Tibial artery (tissue), 4 donors: ENCODE measurements around the gene TLE1.
"Not testable (repeated sequence)": the region's sequence is repeated elsewhere in the genome, so short reads cannot be mapped to it uniquely, and the experiment has no call there.

ENCODE experiments used
- DNase-seq, 2 donors: peaks; one replicate each; pipeline ENCODE4 v3.0.0-alpha.2; 2019
- H3K27ac ChIP-seq, 2 donors: fragments of 200-600 bp; sonication (generic) in 1 of 2; 1 replicate in 1 of 2; 2 replicates in 1 of 2; pipeline ENCODE4 v1.5.1; 2018 to 2019; ENCODE audit warnings: mild to moderate bottlenecking in 1 of 2
- H3K27me3 ChIP-seq, 2 donors: fragments of 200-600 bp; sonication (generic) in 1 of 2; one replicate each; pipeline versions ENCODE4 v1.5.1 to v1.6.0; 2016 to 2019
- H3K36me3 ChIP-seq, 3 donors: fragments of 200-600 bp; sonication (generic) in 2 of 3; one replicate each; pipeline ENCODE4 v1.5.1; 2016 to 2019; ENCODE audit warnings: mild to moderate bottlenecking in 2 of 3
- H3K4me1 ChIP-seq, 4 donors: fragments of 200-600 bp; sonication (generic) in 2 of 4; 1 replicate in 3 of 4; 2 replicates in 1 of 4; pipeline ENCODE4 v1.5.1; 2016 to 2019
- H3K4me3 ChIP-seq, 2 donors: fragments of 200-600 bp; sonication (generic) in 1 of 2; 1 replicate in 1 of 2; 2 replicates in 1 of 2; pipeline ENCODE4 v1.5.1; 2018 to 2019; ENCODE audit warnings: mild to moderate bottlenecking in 2 of 2
- H3K9me3 ChIP-seq, 3 donors: fragments of 200-600 bp; sonication (generic) in 1 of 3; one replicate each; pipeline ENCODE4 v1.5.1; 2016 to 2019
- intact Hi-C: fragments of 100-400 bp; cut with DNase I; formaldehyde crosslinking; loops from one replicate; pipeline ENCODE4 v1.15.0; 2023; ENCODE audit warnings: low total_unique reads
- TF ChIP-seq, protein P1 (sequence below), 2 experiments: fragments of 200-600 bp in 1 of 2; fragments of 450-650 bp in 1 of 2; IDR thresholded peaks; one replicate each; pipeline ENCODE4 v1.5.1; 2017 to 2019; ENCODE audit warnings: antibody characterized with exemption in 2 of 2, mild to moderate bottlenecking in 1 of 2, moderate library complexity in 1 of 2

TLE1 gene

DNA sequence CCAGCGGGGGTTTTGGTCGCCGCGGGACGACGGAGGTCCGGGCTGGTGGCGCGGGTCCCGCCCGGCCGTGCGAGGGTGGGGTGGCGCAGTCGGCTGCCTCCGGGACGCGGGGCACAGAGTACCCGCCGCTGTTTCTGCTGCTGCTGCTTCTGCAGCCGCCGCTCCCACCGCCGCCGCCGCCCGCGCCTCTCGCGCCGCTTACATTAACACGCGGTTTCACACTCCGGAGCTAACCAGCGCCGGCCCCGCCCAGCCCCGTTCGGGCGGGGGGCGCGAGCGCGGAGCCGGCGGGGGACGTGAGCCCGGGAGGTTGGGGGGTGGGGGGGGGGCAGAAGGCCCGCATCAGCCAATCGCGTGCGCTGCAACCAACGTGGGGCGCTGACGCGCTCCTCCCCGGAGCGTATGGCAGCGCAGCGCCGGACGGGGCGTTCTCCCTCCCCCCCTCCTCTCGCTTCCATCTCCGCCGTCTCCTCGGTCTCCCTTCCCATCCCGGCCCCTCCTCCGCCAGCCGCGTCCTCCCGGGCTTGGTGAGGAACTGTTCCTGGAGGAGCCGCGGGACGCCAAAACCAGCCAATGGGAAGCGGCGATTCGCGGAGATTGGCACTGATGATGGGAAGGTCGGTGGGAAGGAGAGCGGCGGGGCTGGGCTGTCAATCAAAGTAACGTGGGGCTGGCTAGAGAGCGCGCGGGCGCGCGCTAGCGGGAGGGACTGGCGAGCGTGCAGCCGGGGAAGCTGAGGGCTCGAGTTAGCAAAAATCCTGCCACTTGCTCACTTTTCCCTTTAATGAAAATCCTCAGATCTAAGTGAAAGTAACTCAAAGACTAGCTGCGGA lies at the start of gene TLE1:
Gene TLE1, minus strand, starts transcription at position 205 of the 833 bp plus-strand sequence. CDS start 1,307 bp downstream, outside the sequence.
- no peaks in the 10 kb centered on the region for H3K36me3 ChIP-seq
- no peaks in the 10 kb centered on the region for H3K9me3 ChIP-seq
- intact Hi-C loops = loop anchor here (5.0 kb wide), 2 partner anchors 77 to 153 kb away; no protein-coding TSS in a partner anchor
- H3K4me1 ChIP-seq = peaks cover 0 to 27% (median 19%) of the 10 kb centered on the region in 4 donors
- H3K4me3 ChIP-seq = peak within 1 kb of the TSS; percentile 77 to 95
- DNase-seq = peak; percentile 100
- no peaks in the 10 kb centered on the region for H3K27me3 ChIP-seq
- TF ChIP-seq, protein P1, sequence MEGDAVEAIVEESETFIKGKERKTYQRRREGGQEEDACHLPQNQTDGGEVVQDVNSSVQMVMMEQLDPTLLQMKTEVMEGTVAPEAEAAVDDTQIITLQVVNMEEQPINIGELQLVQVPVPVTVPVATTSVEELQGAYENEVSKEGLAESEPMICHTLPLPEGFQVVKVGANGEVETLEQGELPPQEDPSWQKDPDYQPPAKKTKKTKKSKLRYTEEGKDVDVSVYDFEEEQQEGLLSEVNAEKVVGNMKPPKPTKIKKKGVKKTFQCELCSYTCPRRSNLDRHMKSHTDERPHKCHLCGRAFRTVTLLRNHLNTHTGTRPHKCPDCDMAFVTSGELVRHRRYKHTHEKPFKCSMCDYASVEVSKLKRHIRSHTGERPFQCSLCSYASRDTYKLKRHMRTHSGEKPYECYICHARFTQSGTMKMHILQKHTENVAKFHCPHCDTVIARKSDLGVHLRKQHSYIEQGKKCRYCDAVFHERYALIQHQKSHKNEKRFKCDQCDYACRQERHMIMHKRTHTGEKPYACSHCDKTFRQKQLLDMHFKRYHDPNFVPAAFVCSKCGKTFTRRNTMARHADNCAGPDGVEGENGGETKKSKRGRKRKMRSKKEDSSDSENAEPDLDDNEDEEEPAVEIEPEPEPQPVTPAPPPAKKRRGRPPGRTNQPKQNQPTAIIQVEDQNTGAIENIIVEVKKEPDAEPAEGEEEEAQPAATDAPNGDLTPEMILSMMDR (IDR thresholded peaks at IDR 0.05) = no peak
- H3K27ac ChIP-seq = peak within 1 kb of the TSS; percentile 91 to 98

DNA sequence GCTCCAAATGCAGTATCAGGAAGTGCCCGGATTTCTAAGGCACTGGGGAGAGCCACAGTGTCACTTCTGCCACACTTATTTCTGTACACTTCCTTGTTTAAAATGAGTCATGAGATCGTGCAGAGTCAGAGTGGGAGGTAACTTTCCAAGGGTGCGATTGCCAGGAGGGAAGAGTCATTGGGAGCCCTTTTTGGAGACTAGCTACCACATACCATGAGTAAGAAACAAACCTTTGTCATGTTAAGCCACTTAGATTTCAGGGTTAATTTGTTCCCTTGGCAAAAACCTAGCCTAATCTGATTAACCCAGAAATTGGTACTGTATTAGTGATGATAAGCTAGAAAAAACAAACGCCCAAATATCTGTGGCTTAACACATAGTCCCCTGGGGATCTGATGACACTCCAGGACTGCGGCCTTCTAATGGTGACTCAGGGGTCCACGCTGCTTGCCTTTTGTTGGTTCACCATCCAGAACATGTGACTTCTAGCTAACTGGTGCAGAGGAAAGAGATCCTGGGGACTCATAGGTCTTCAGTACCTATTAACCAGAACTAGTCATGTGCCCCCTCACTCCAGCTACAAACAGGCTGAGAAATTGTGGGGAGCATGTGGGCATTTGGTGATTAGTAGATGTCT lies 48.6 kb upstream of the TLE1 start:
- TF ChIP-seq, protein P1 (IDR thresholded peaks at IDR 0.05) = no peak
- no peaks in the 10 kb centered on the region for H3K36me3 ChIP-seq
- H3K27me3 ChIP-seq = no peaks in the 10 kb centered on the region
- no peak overlapping the region for H3K4me3 ChIP-seq
- peak overlapping the region; percentile 9 to 20 for H3K27ac ChIP-seq
- peaks cover 0 to 5% (median 0%) of the 10 kb centered on the region in 3 donors for H3K9me3 ChIP-seq
- DNase-seq = peak; percentile 37 to 74
- intact Hi-C loops = no loop called here
- H3K4me1 ChIP-seq = peaks cover 0 to 12% (median 8%) of the 10 kb centered on the region in 4 donors

DNA sequence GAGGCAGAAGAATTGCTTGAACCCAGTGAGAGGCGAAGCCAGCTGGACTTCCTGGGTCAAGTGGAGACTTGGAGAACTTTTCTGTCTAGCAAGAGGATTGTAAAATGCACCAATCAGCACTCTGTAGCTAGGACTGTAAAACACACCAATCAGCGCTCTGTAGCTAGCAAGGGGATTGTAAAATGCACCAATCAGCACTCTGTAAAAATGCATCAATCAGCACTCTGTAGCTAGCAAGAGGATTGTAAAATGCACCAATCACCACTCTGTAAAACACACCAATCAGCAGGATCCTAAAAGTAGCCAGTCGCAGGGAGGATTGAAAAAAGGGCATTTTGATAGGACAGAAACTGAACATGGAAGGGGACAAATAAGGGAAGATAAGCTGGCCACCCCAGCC lies 41.2 kb upstream of the TLE1 start:
- H3K36me3 ChIP-seq, H3K27me3 ChIP-seq, H3K9me3 ChIP-seq, H3K27ac ChIP-seq, H3K4me3 ChIP-seq, intact Hi-C loops, DNase-seq, H3K4me1 ChIP-seq: not testable (repeated sequence)

DNA sequence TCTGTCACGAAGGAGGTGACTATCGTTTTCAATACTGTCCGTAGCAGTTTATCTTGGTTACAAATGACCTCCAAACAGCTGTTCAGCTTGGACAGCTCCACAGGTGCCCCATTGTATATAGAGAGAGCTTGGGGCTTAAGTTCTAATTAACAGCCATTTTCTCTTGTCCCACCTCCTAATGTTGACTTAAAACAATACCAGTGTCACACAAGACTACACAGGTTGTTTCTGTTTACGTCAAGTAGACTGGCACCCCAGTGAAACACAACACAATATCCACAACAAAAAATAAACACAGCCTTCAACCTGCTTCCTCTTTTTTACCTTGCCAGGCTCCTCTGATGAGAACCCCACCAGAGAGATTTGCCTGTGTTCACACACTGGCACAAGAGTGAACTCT lies 39.8 kb upstream of the TLE1 start:
- intact Hi-C loops = no loop called here
- H3K4me1 ChIP-seq = peaks cover 0 to 8% (median 3%) of the 10 kb centered on the region in 4 donors
- TF ChIP-seq, protein P1 (IDR thresholded peaks at IDR 0.05) = no peak
- no peaks in the 10 kb centered on the region for H3K27me3 ChIP-seq
- DNase-seq = no peak
- H3K36me3 ChIP-seq = no peaks in the 10 kb centered on the region
- no peak overlapping the region for H3K27ac ChIP-seq
- no peak overlapping the region for H3K4me3 ChIP-seq
- no peaks in the 10 kb centered on the region for H3K9me3 ChIP-seq

DNA sequence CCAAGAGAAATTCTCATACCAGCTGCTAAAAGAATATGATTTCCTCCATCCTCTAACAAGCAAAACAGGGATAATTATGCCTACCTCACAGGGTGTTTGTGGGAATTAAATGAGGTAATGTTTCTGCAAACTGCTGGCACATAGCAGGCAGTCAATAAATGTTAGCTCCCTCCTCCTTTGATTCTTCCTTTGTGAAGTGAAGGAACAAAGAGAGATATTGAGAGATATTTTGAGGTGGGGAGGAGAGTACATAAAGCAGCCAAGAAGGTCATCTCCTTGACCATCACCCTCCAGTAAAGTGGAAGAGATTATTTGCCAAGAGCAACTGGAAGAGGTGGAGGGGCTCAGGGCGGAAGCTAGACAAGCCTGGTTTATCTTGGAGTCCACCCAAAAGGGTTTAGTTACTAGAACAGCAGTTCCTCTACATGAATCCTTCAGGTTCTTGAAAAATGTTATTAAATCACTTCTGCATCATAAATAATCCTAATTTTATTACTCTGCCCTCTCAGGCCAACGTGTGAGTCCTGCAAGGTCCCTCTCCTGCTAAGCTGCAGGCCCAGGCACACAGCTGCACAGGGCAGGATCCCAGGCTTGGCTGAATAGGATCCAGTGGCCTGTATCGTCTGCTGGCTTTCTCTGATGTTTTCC lies 35.0 kb upstream of the TLE1 start:
- no peak overlapping the region for H3K27ac ChIP-seq
- TF ChIP-seq, protein P1 (IDR thresholded peaks at IDR 0.05) = no peak
- DNase-seq = no peak
- no peaks in the 10 kb centered on the region for H3K9me3 ChIP-seq
- H3K36me3 ChIP-seq = no peaks in the 10 kb centered on the region
- H3K27me3 ChIP-seq = no peaks in the 10 kb centered on the region
- intact Hi-C loops = no loop called here
- no peak overlapping the region for H3K4me3 ChIP-seq
- H3K4me1 ChIP-seq = peaks cover 0 to 10% (median 4%) of the 10 kb centered on the region in 4 donors
